Astrocyte of the cerebellum (primary cell): ENCODE results near the gene OPRPN.

Experiments used
- DNase-seq: peaks from one replicate; pipeline ENCODE4 v3.0.0-alpha.2; 2011; ENCODE audit warnings: low read depth
- H3K4me3 ChIP-seq: 2 replicates; pipeline ENCODE4 v1.5.1; 2011; ENCODE audit warnings: mild to moderate bottlenecking, low read depth, low read length, moderate library complexity
- CTCF ChIP-seq: IDR thresholded peaks from 2 replicates; pipeline ENCODE4 v1.5.1; 2012; ENCODE audit warnings: low read length, low read depth, moderate library complexity, mild to moderate bottlenecking; ENCODE audit errors: missing control alignments
- in situ Hi-C: cut with HindIII; loops from 2 replicates; pipeline ENCODE4 v1.10.0; 2017; ENCODE audit warnings: low sequenced_read_pairs

The OPRPN gene

GRCh38 chr4:70367813-70368212 is 29.9 kb upstream of the OPRPN start:
- H3K4me3 ChIP-seq: no peak overlapping the region
- no peak for DNase-seq
- TF ChIP-seq CTCF: no peak
- in situ Hi-C loops: no loop called here

GRCh38 chr4:70371987-70372386 is 25.8 kb upstream of the OPRPN start:
- H3K4me3 ChIP-seq: no peak overlapping the region
- in situ Hi-C loops: no loop called here
- DNase-seq: no peak
- TF ChIP-seq CTCF: no peak

GRCh38 chr4:70372760-70373159 is 25.0 kb upstream of the OPRPN start:
- no peak for DNase-seq
- no peak overlapping the region for H3K4me3 ChIP-seq
- TF ChIP-seq CTCF: no peak
- in situ Hi-C loops: no loop called here

- in situ Hi-C loops: no loop called here
- no peak for TF ChIP-seq CTCF
- no peak overlapping the region for H3K4me3 ChIP-seq
- no peak for DNase-seq
Measured at GRCh38 chr4:70380578-70380977, 17.2 kb upstream of the OPRPN start.

- DNase-seq: no peak
- in situ Hi-C loops: no loop called here
- no peak within 1 kb of the TSS for H3K4me3 ChIP-seq
- TF ChIP-seq CTCF: no peak
Measured at GRCh38 chr4:70382691-70383181, 15.0 kb upstream of the OPRPN start, which contains the start of gene SMR3B. SMR3B (plus strand) TSS chr4:70383131; CDS start chr4:70384511, 1,380 bp downstream.

- no peak for TF ChIP-seq CTCF
- in situ Hi-C loops: no loop called here
- DNase-seq: no peak
- no peak overlapping the region for H3K4me3 ChIP-seq
Measured at GRCh38 chr4:70392057-70392776, 5.5 kb upstream of the OPRPN start.
